H1 (cell line): ENCODE data around the gene NFIA.

ENCODE experiments used
- CREB1 ChIP-seq: IDR thresholded peaks from 2 replicates; pipeline ENCODE4 v1.6.1; 2012; ENCODE audit warnings: inconsistent platforms
- CTCF ChIP-seq, 3 experiments: IDR thresholded peaks; 1 replicate in 2 of 3; 2 replicates in 1 of 3; pipeline versions ENCODE4 v1.5.1 to v1.6.1; 2011; ENCODE audit warnings: low read length in 3 of 3, mild to moderate bottlenecking in 3 of 3, inconsistent platforms in 2 of 3, low read depth in 1 of 3, moderate library complexity in 1 of 3; ENCODE audit not compliant: insufficient read depth in 1 of 3; ENCODE audit errors: control extremely low read depth in 1 of 3
- EZH2 ChIP-seq: fragments of 200-600 bp; sonication (generic); IDR thresholded peaks from 2 replicates; pipeline ENCODE4 v1.7.1; 2012; ENCODE audit warnings: low read depth, mild to moderate bottlenecking, moderate library complexity, low read length, inconsistent platforms; ENCODE audit not compliant: severe bottlenecking
- GABPA ChIP-seq: IDR thresholded peaks from 2 replicates; pipeline ENCODE4 v1.6.1; 2011; ENCODE audit warnings: mild to moderate bottlenecking, low read length, moderate library complexity, borderline replicate concordance; ENCODE audit not compliant: insufficient read depth
- JUND ChIP-seq: IDR thresholded peaks from 2 replicates; pipeline ENCODE4 v1.6.1; 2011; ENCODE audit warnings: mild to moderate bottlenecking, improper control_type of control experiment, low read length
- KDM5A ChIP-seq: fragments of 200-600 bp; IDR thresholded peaks from 2 replicates; pipeline ENCODE4 v1.7.1; 2012; ENCODE audit warnings: mild to moderate bottlenecking, low read length, inconsistent platforms, mixed read lengths
- MAX ChIP-seq: IDR thresholded peaks from 2 replicates; pipeline ENCODE4 v1.6.1; 2012; ENCODE audit warnings: inconsistent platforms
- NANOG ChIP-seq: IDR thresholded peaks from 2 replicates; pipeline ENCODE4 v1.6.1; 2011; ENCODE audit warnings: low read length, low read depth, mild to moderate bottlenecking, inconsistent platforms; ENCODE audit not compliant: insufficient read depth, poor library complexity, severe bottlenecking
- POLR2A ChIP-seq, 2 experiments: IDR thresholded peaks; 1 replicate in 1 of 2; 2 replicates in 1 of 2; pipeline ENCODE4 v1.6.1; 2011; ENCODE audit warnings: low read depth in 2 of 2, low read length in 2 of 2, mild to moderate bottlenecking in 2 of 2; ENCODE audit errors: control extremely low read depth in 1 of 2
- POLR2AphosphoS5 ChIP-seq: IDR thresholded peaks from 2 replicates; pipeline ENCODE4 v1.6.1; 2011; ENCODE audit warnings: low read depth, low read length
- POU5F1 ChIP-seq: IDR thresholded peaks from 2 replicates; pipeline ENCODE4 v1.6.1; 2011; ENCODE audit warnings: low read depth, mild to moderate bottlenecking, low read length, moderate library complexity
- RAD21 ChIP-seq, 2 experiments: IDR thresholded peaks in 1 of 2; conservative IDR thresholded peaks in 1 of 2; 2 replicates each; pipeline ENCODE4 v1.6.1; 2011; ENCODE audit warnings: low read depth in 2 of 2, low read length in 2 of 2, improper control_type of control experiment in 1 of 2, inconsistent platforms in 1 of 2, mild to moderate bottlenecking in 1 of 2, moderate library complexity in 1 of 2
- SIRT6 ChIP-seq: IDR thresholded peaks from one replicate; pipeline ENCODE4 v1.7.1; 2012; ENCODE audit warnings: low read length, inconsistent platforms
- SP1 ChIP-seq: IDR thresholded peaks from 2 replicates; pipeline ENCODE4 v1.6.1; 2011; ENCODE audit warnings: low read depth, low read length

DNA sequence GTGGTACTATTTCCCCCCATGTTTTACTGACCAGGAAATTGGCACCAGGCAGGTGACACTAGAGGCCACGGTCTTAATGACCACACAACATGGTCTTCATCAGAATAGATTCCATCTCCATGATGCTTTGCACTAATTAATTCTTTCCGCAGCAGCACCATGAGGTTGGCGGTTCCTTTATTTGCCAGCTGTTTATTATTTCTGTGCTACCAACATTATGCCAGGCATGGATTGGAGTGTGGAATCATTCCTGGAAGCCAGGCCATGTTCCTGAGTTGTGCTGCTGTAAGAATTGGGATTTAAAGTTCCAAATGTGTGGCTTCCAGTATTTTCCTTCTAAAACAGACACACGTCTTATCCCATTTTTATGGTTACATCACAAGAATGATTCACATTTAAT is 107.8 kb downstream of the NFIA start:
- no peak for TF ChIP-seq JUND
- no peak for TF ChIP-seq SP1
- TF ChIP-seq CTCF (IDR thresholded peaks at IDR 0.05; ENCODE audit: control extremely low read depth in 1 of 3, insufficient read depth in 1 of 3, low read depth in 1 of 3, low read length in 3 of 3), result no peak
- no peak for TF ChIP-seq POLR2AphosphoS5
- TF ChIP-seq CREB1, result no peak
- TF ChIP-seq SIRT6, result no peak
- no peak for TF ChIP-seq NANOG
- no peak for TF ChIP-seq EZH2
- TF ChIP-seq POLR2A (IDR thresholded peaks at IDR 0.05; ENCODE audit: control extremely low read depth in 1 of 2, low read depth in 2 of 2, low read length in 2 of 2), result no peak
- TF ChIP-seq POU5F1, result no peak
- TF ChIP-seq KDM5A, result no peak
- no peak for TF ChIP-seq MAX
- no peak for TF ChIP-seq GABPA
- TF ChIP-seq RAD21 (IDR thresholded peaks at IDR 0.05 in 1 of 2, conservative IDR thresholded peaks at IDR 0.05 in 1 of 2; ENCODE audit: low read depth in 2 of 2, low read length in 2 of 2), result no peak
